SK-N-SH (cell line): ENCODE data around the gene CISH. TPM values are rescaled to one million over a fixed set of nuclear protein-coding genes. Genes with fewer than 3 reads are reported as not detected.

ENCODE experiments used
- CTCF ChIA-PET: fragments of 300-600, 350-600 bp; formaldehyde crosslinking; extraction: SDS; loops from one replicate; lab custom pipeline; 2021; lab: Yijun Ruan, JAX
- POLR2A ChIA-PET: fragments of 350-600 bp; sonication (Branson Sonifier 250); formaldehyde crosslinking; extraction: SDS; loops from one replicate; lab custom pipeline; 2020; ENCODE audit warnings: antibody characterized with exemption, inconsistent platforms; lab: Yijun Ruan, JAX
- DNase-seq: peaks from one replicate; pipeline ENCODE4 v3.0.0; 2012
- H2AFZ ChIP-seq: fragments of 200-600 bp; sonication (generic); 2 replicates; pipeline ENCODE4 v1.8.1; 2016; ENCODE audit warnings: antibody characterized with exemption, mild to moderate bottlenecking, low read depth
- H3F3A ChIP-seq: fragments of 200-600 bp; sonication (generic); replicated peaks from 2 replicates; pipeline ENCODE3; 2016; ENCODE audit warnings: antibody characterized with exemption, mild to moderate bottlenecking; ENCODE audit not compliant: insufficient read depth
- H3K27ac ChIP-seq, 2 experiments: fragments of 200-500 bp in 1 of 2; fragments of 200-600 bp in 1 of 2; sonication (Bioruptor generic) in 1 of 2; sonication (generic), shearing (Covaris generic) in 1 of 2; 2 replicates each; pipeline versions ENCODE4 v1.5.1 to v1.6.1; 2014 to 2016; ENCODE audit warnings: low read depth in 2 of 2, inconsistent platforms in 1 of 2, low read length in 1 of 2, mild to moderate bottlenecking in 1 of 2, mixed read lengths in 1 of 2
- H3K27me3 ChIP-seq: fragments of 200-600 bp; sonication (generic), shearing (Covaris generic); 2 replicates; pipeline ENCODE4 v1.6.1; 2016; ENCODE audit warnings: mixed run types; ENCODE audit not compliant: insufficient read depth
- H3K36me3 ChIP-seq, 2 experiments: fragments of 200-500 bp in 1 of 2; fragments of 200-600 bp in 1 of 2; sonication (Bioruptor generic) in 1 of 2; sonication (generic) in 1 of 2; replicated peaks in 1 of 2; 2 replicates each; pipeline versions ENCODE3 to v1.5.1; 2014 to 2016; ENCODE audit warnings: low read length in 1 of 2, mild to moderate bottlenecking in 1 of 2; ENCODE audit not compliant: insufficient read depth in 2 of 2, control insufficient read depth in 1 of 2
- H3K4me1 ChIP-seq, 2 experiments: fragments of 200-500 bp in 1 of 2; fragments of 200-600 bp in 1 of 2; sonication (Bioruptor generic) in 1 of 2; sonication (generic), shearing (Covaris generic) in 1 of 2; 2 replicates each; pipeline versions ENCODE4 v1.5.1 to v1.6.1; 2014 to 2016; ENCODE audit warnings: low read depth in 1 of 2, low read length in 1 of 2, mixed run types in 1 of 2; ENCODE audit not compliant: insufficient read depth in 2 of 2, control insufficient read depth in 1 of 2
- H3K4me2 ChIP-seq: fragments of 200-600 bp; sonication (generic), shearing (Covaris generic); 2 replicates; pipeline ENCODE4 v1.6.1; 2017; ENCODE audit warnings: mixed run types
- H3K4me3 ChIP-seq, 2 experiments: fragments of 200-500 bp in 1 of 2; fragments of 200-600 bp in 1 of 2; sonication (Bioruptor generic) in 1 of 2; sonication (generic), shearing (Covaris generic) in 1 of 2; 2 replicates each; pipeline versions ENCODE4 v1.5.1 to v1.8.1; 2014 to 2016; ENCODE audit warnings: low read depth in 2 of 2, inconsistent platforms in 1 of 2, low read length in 1 of 2, mild to moderate bottlenecking in 1 of 2, mixed read lengths in 1 of 2, moderate library complexity in 1 of 2
- H3K79me2 ChIP-seq: fragments of 200-600 bp; sonication (generic); 2 replicates; pipeline ENCODE4 v1.8.1; 2017; ENCODE audit warnings: mild to moderate bottlenecking; ENCODE audit not compliant: insufficient read depth
- H3K9ac ChIP-seq: fragments of 200-600 bp; sonication (generic); 2 replicates; pipeline ENCODE4 v1.6.1; 2017; ENCODE audit warnings: mixed run types
- H3K9me2 ChIP-seq: fragments of 200-600 bp; sonication (generic); 2 replicates; pipeline ENCODE4 v1.6.1; 2017; ENCODE audit warnings: mixed run types
- H3K9me3 ChIP-seq: fragments of 200-600 bp; sonication (generic); 2 replicates; pipeline ENCODE4 v1.6.1; 2017; ENCODE audit warnings: mixed run types, mild to moderate bottlenecking, moderate library complexity
- H4K20me1 ChIP-seq: fragments of 200-600 bp; sonication (generic); 2 replicates; pipeline ENCODE4 v1.6.1; 2017; ENCODE audit warnings: mild to moderate bottlenecking, mixed run types; ENCODE audit not compliant: insufficient read depth
- ELF1 ChIP-seq: IDR thresholded peaks from 2 replicates; pipeline ENCODE4 v1.4.0; 2012
- EP300 ChIP-seq, 2 experiments: IDR thresholded peaks; 2 replicates each; pipeline versions ENCODE4 v1.4.0 to v1.6.1; 2012; ENCODE audit warnings: borderline replicate concordance in 1 of 2, low read depth in 1 of 2, low read length in 1 of 2
- EZH2phosphoT487 ChIP-seq: fragments of 200-600 bp; sonication (generic); IDR thresholded peaks from 2 replicates; pipeline ENCODE4 v1.6.1; 2017; ENCODE audit warnings: low read depth, mixed run types, mild to moderate bottlenecking, antibody characterized with exemption, moderate library complexity, borderline replicate concordance
- FOSL2 ChIP-seq: IDR thresholded peaks from 2 replicates; pipeline ENCODE4 v1.4.0; 2012; ENCODE audit warnings: low read depth, mild to moderate bottlenecking, moderate library complexity, borderline replicate concordance
- FOXJ3 ChIP-seq: sonication (generic); formaldehyde crosslinking; IDR thresholded peaks from 2 replicates; pipeline ENCODE4 v1.5.1; 2020; ENCODE audit warnings: mild to moderate bottlenecking, missing genetic modification reagents
- FOXM1 ChIP-seq: IDR thresholded peaks from 2 replicates; pipeline ENCODE4 v1.4.0; 2012; ENCODE audit warnings: low read depth, mild to moderate bottlenecking
- GATA2 ChIP-seq: sonication (generic); formaldehyde crosslinking; IDR thresholded peaks from 2 replicates; pipeline ENCODE4 v1.5.0; 2020; ENCODE audit warnings: mild to moderate bottlenecking, missing genetic modification reagents
- JUND ChIP-seq: IDR thresholded peaks from 2 replicates; pipeline ENCODE4 v1.4.0; 2012
- MAX ChIP-seq: IDR thresholded peaks from 2 replicates; pipeline ENCODE4 v1.4.0; 2012; ENCODE audit warnings: low read depth
- MEF2A ChIP-seq: IDR thresholded peaks from 2 replicates; pipeline ENCODE4 v1.4.0; 2012; ENCODE audit warnings: low read depth, borderline replicate concordance
- MXI1 ChIP-seq: IDR thresholded peaks from 2 replicates; pipeline ENCODE4 v1.6.1; 2012; ENCODE audit warnings: mild to moderate bottlenecking, low read depth, low read length, improper control_type of control experiment
- NFIC ChIP-seq: IDR thresholded peaks from 2 replicates; pipeline ENCODE4 v1.4.0; 2012; ENCODE audit warnings: borderline replicate concordance
- NRF1 ChIP-seq: IDR thresholded peaks from 2 replicates; pipeline ENCODE4 v1.6.1; 2012; ENCODE audit warnings: low read depth, mild to moderate bottlenecking, low read length
- PBX3 ChIP-seq: IDR thresholded peaks from 2 replicates; pipeline ENCODE4; 2012
- RAD21 ChIP-seq: IDR thresholded peaks from 2 replicates; pipeline ENCODE4 v1.6.1; 2012; ENCODE audit warnings: mild to moderate bottlenecking, low read length
- RCOR1 ChIP-seq: fragments of 150-350 bp; IDR thresholded peaks from 2 replicates; pipeline ENCODE4 v1.6.1; 2017; ENCODE audit warnings: antibody characterized with exemption, low read length
- SIN3A ChIP-seq: IDR thresholded peaks from 2 replicates; pipeline ENCODE4 v1.6.1; 2012; ENCODE audit warnings: low read depth, mild to moderate bottlenecking, low read length, moderate library complexity, borderline replicate concordance
- TEAD4 ChIP-seq: IDR thresholded peaks from 2 replicates; pipeline ENCODE4 v1.4.0; 2012; ENCODE audit warnings: mild to moderate bottlenecking, borderline replicate concordance; ENCODE audit not compliant: insufficient read depth
- USF1 ChIP-seq: IDR thresholded peaks from 2 replicates; pipeline ENCODE4 v1.4.0; 2012; ENCODE audit warnings: low read depth, borderline replicate concordance
- YY1 ChIP-seq: IDR thresholded peaks from 2 replicates; pipeline ENCODE4 v1.4.0; 2012; ENCODE audit warnings: low read depth, mild to moderate bottlenecking
- ZBTB33 ChIP-seq: IDR thresholded peaks from 2 replicates; pipeline ENCODE4 v1.4.0; 2012; ENCODE audit warnings: low read depth, borderline replicate concordance
- WGBS: methylation state at CpG from one replicate; pipeline ENCODE4 v1.1.6; 2017; ENCODE audit warnings: low lambda C conversion rate; 5-methylcytosine and 5-hydroxymethylcytosine counted together
- polyA plus RNA-seq, 3 experiments: library from polyadenylated mRNA; depleted of rRNA; stranded (reverse); fragments of >200 nt; gene quantifications; 2 replicates each; pipeline ENCODE4 v1.2.3, GENCODE V29; 2012

The CISH gene
- polyA plus RNA-seq, 1 of the 3 experiments (the other 2 are of a cell fraction) = 2.6 TPM

GRCh38 chr3:50651920-50652529 is 40.5 kb upstream of the CISH start:
- Histone ChIP-seq H3K4me3 (no peak overlapping the region), H2AFZ (no peak overlapping the region), H3F3A (no peaks in the 10 kb centered on the region), H3K79me2 (no peaks in the 10 kb centered on the region), H3K9me2 (no peaks in the 10 kb centered on the region), H4K20me1 (no peaks in the 10 kb centered on the region), H3K4me2 (no peak overlapping the region), H3K4me1 (peaks cover 0 to 35% of the 10 kb centered on the region in 2 experiments; a peak in 1 of 4 replicates), H3K9ac (no peak overlapping the region), H3K9me3 (no peaks in the 10 kb centered on the region), H3K36me3 (no peaks in the 10 kb centered on the region), H3K27ac (no peak overlapping the region), H3K27me3 (no peaks in the 10 kb centered on the region)
- DNase-seq = no peak
- TF ChIP-seq MAX (no peak), PBX3 (no peak), FOSL2 (no peak), RAD21 (no peak), YY1 (no peak), MXI1 (no peak), NRF1 (no peak), MEF2A (no peak), EP300 (IDR thresholded peaks at IDR 0.05; ENCODE audit: borderline replicate concordance in 1 of 2, low read depth in 1 of 2, low read length in 1 of 2) (no peak), SIN3A (no peak), USF1 (no peak), TEAD4 (no peak)
- ChIA-PET POLR2A (interaction anchor here (0.8 to 1.4 kb wide), 2 partner anchors 32 to 36 kb away, joined by 3 read pairs; no protein-coding TSS in a partner anchor), CTCF (interaction anchor here (0.6 to 13.2 kb wide), 15 partner anchors 10 to 720 kb away, joined by 3 to 171 read pairs (median 4); partner anchors contain the start of genes C3orf18, DOCK3, HEMK1 and MAPKAPK3)
- 81% methylated on average over 7 of the region's 7 CpGs for WGBS

GRCh38 chr3:50651445-50651844 is 39.9 kb upstream of the CISH start:
- POLR2A ChIA-PET = interaction anchor here (0.8 kb wide), 1 partner anchor 32 kb away, joined by 3 read pairs; no protein-coding TSS in a partner anchor
- no peak overlapping the region for H3K4me3 ChIP-seq
- CTCF ChIA-PET = interaction anchor here (2.4 to 13.2 kb wide), 3 partner anchors 23 to 35 kb away, joined by 10 to 171 read pairs (median 13); partner anchors contain the start of genes DOCK3 and MAPKAPK3
- no peak overlapping the region for H3K9ac ChIP-seq
- peaks cover 0 to 30% of the 10 kb centered on the region in 2 experiments; a peak in 1 of 4 replicates for H3K4me1 ChIP-seq
- H3K79me2 ChIP-seq = no peaks in the 10 kb centered on the region
- H3K27ac ChIP-seq = no peak overlapping the region
- 94% methylated on average over 6 of the region's 8 CpGs for WGBS
- no peaks in the 10 kb centered on the region for H3K27me3 ChIP-seq
- no peaks in the 10 kb centered on the region for H4K20me1 ChIP-seq
- H3K9me2 ChIP-seq = no peaks in the 10 kb centered on the region
- TF ChIP-seq EZH2phosphoT487 (no peak), PBX3 (no peak), RCOR1 (no peak), ELF1 (no peak), MEF2A (no peak), NFIC (no peak), FOXM1 (no peak), GATA2 (CRISPR knock-in tag) (no peak), RAD21 (no peak), ZBTB33 (no peak), TEAD4 (no peak), JUND (no peak), FOXJ3 (CRISPR knock-in tag) (no peak), NRF1 (no peak), FOSL2 (no peak)
- H3K9me3 ChIP-seq = no peaks in the 10 kb centered on the region
- H2AFZ ChIP-seq = no peak overlapping the region
- no peaks in the 10 kb centered on the region for H3K36me3 ChIP-seq
- DNase-seq = no peak
- H3F3A ChIP-seq = no peaks in the 10 kb centered on the region
- H3K4me2 ChIP-seq = no peak overlapping the region
